GM13976 (cell line): ENCODE measurements around the gene NUP50.

Source experiments
- DNase-seq: peaks from one replicate; pipeline ENCODE4 v3.0.0; 2012; ENCODE audit warnings: low spot score
- CTCF ChIP-seq: IDR thresholded peaks from 2 replicates; pipeline ENCODE4 v1.5.1; 2012; ENCODE audit warnings: borderline replicate concordance, mild to moderate bottlenecking; ENCODE audit not compliant: insufficient read depth; ENCODE audit errors: extremely low read depth, missing control alignments, control extremely low read depth
- in situ Hi-C: fragments of 300-500 bp; cut with MboI; formaldehyde crosslinking; loops from one replicate; pipeline ENCODE4 v1.12.0; 2022; ENCODE audit warnings: low sequenced_read_pairs, mixed read lengths, inconsistent platforms; ENCODE audit not compliant: unreplicated experiment

Gene NUP50

GRCh38 chr22:45142376-45142775 is 21.3 kb upstream of the NUP50 start:
- in situ Hi-C loops = no loop called here
- TF ChIP-seq CTCF = no peak
- no peak for DNase-seq

GRCh38 chr22:45144916-45145315 is 18.8 kb upstream of the NUP50 start:
- no peak for TF ChIP-seq CTCF
- in situ Hi-C loops = no loop called here
- DNase-seq = no peak

- TF ChIP-seq CTCF = no peak
Observed at GRCh38 chr22:45149671-45150070, 14.1 kb upstream of the NUP50 start.

GRCh38 chr22:45150139-45150538 is 13.6 kb upstream of the NUP50 start:
- no peak for TF ChIP-seq CTCF
- in situ Hi-C loops = no loop called here
- DNase-seq = no peak

More at GRCh38 chr22:45149671-45150070, 14.1 kb upstream of the NUP50 start:
- in situ Hi-C loops = no loop called here
- DNase-seq = no peak

- in situ Hi-C loops = no loop called here
- no peak for TF ChIP-seq CTCF
- no peak for DNase-seq
Observed at GRCh38 chr22:45151503-45151902, 12.2 kb upstream of the NUP50 start.

GRCh38 chr22:45154383-45154782 is 9.3 kb upstream of the NUP50 start:
- no peak for DNase-seq
- in situ Hi-C loops = no loop called here
- no peak for TF ChIP-seq CTCF
